ENCODE measurements around the gene PLIN1.

Gene PLIN1

DNA sequence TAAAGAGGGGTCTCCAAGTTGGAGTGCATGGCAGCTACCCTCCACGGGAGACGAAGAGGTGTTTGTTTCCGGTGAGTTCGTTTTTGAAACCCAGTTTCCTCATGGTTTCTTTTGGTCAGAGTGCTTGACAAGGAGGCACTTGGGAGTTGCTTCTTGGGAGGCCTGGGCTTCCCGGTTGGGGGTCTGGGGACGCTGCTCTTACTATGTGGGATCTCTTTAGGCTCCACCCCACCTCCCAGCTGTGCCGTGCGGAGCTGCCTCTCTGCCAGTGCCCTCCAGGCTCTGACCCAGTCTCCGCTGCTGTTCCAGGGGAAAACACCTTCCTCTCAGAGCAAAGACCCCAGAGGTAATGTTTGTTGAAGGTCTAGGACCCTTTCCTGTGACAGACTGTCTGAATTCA is 53.5 kb downstream of the PLIN1 start:
- DNase-seq: no peak

DNA sequence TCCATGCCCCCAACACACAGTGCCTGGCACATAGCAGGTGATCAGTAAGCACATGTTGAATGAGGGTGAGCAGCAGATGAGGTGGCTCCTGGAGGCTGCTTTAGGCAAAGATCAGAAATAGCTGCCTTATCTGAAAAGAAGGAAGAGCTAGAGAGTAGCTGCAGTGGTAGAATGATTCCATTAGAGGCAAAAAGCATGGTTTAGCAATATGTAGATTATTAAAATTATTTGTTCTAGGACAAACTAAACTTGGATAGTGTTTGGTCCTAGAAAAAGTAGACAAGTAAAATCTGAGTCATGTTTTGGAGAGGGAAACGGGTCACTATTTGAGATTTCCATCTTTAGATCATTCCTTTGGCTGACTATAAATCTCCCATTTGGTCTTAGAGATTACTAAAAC is 56.0 kb downstream of the PLIN1 start:
- no peak for DNase-seq

DNA sequence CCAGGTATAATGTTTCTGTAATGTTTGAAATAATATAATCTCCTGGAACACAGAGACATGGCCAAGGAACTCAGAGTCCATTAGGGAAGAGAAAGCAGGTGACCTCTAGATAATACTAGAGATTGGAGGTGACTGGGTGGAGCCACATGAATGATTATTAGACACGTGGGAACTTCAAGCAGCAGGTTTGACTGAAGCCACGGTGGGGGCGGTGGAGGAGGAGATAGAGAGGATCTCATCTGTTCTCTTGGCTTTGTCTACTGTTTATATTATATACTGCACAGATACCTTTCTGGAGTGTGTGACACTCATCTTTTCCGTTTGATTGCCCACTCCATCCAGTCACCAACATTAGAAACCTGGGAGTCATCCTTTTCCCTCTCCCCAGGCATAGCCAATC is 57.6 kb downstream of the PLIN1 start:
- no peak for DNase-seq

DNA sequence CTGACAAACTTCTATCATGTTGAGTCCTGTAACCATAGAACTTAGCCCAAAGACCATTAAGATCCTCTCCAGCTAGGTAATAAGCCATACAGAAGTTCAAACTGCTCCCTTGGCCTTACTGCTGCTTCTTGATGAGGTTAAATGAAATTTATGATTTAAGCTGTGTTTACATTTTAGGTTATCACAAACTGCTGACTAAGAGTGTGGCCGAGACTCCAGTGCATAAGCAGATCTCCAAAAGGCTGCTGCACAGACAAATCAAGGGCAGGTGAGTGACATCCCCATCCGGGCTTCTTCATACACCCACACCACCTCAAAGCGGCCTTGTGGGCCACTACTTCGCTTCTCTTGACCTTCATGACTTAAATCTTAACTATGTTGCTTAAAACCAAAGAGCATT is 62.9 kb downstream of the PLIN1 start:
- no peak for DNase-seq

DNA sequence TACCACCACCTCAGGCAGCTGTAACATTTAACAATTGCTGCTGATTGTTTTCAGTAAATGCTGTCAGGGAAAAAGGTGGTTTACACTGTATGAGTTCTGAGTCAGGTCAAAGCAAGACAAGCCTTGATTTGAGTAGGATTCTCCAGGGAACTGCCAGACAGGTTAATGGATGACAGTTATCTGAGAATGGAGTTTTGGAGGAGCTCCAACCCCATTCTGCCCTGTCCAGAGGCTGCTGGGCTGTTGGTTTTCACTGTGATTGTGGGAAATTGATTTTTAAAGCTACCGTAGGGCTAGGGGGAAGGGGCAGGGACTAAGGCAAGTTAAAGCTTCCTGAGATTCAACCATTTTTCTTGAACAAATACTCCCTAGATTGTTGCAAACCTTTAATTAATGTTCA is 64.0 kb downstream of the PLIN1 start:
- DNase-seq: no peak

Measured in NCI-H345 (cell line).